Thyroid gland (tissue), 4 donors: ENCODE results near the gene EIF3J.
A peak's percentile ranks its signal among the peaks of the same experiment; 100 is the strongest.

Experiments
- CTCF ChIP-seq, 6 experiments: fragments of 200-600 bp in 3 of 6; fragments of 450-650 bp in 3 of 6; sonication (generic) in 3 of 6; IDR thresholded peaks; one replicate each; pipeline ENCODE4 v1.5.1; 2016 to 2019; ENCODE audit warnings: antibody characterized with exemption in 6 of 6, mild to moderate bottlenecking in 2 of 6, inconsistent platforms in 1 of 6, moderate library complexity in 1 of 6
- POLR2A ChIP-seq, 2 donors: fragments of 450-650 bp; IDR thresholded peaks; one replicate each; pipeline ENCODE4 v1.6.1; 2017; ENCODE audit warnings: antibody characterized with exemption in 2 of 2, mild to moderate bottlenecking in 2 of 2, moderate library complexity in 1 of 2

- TF ChIP-seq CTCF (IDR thresholded peaks at IDR 0.05) (no peak), POLR2A (IDR thresholded peaks at IDR 0.05) (peak; percentile 45 to 88)
Measured at GRCh38 chr15:44536962-44537734, at the start of gene EIF3J.
